Fibroblast of lung (primary cell): ENCODE data around the gene EDDM13.

Source experiments
- CTCF ChIP-seq, 2 donors: IDR thresholded peaks in 1 of 2; conservative IDR thresholded peaks in 1 of 2; 1 replicate in 1 of 2; 2 replicates in 1 of 2; pipeline ENCODE4 v1.5.1; 2011 to 2012; ENCODE audit warnings: low read length in 2 of 2, control low read depth in 1 of 2, inconsistent platforms in 1 of 2, low read depth in 1 of 2, mild to moderate bottlenecking in 1 of 2
- EZH2 ChIP-seq: IDR thresholded peaks from 2 replicates; pipeline ENCODE4 v1.5.1; 2012; ENCODE audit warnings: low read length, control low read depth, mild to moderate bottlenecking; ENCODE audit errors: missing control alignments

GRCh38 chr19:56301155-56301554 is 28.6 kb downstream of the EDDM13 start:
- TF ChIP-seq CTCF (conservative IDR thresholded peaks at IDR 0.05 in 1 of 2, IDR thresholded peaks at IDR 0.05 in 1 of 2; ENCODE audit: low read depth in 1 of 2, low read length in 2 of 2) (no peak), EZH2 (no peak)
